HCT116 (cell line): ENCODE measurements around the gene GPR75. TPM values are rescaled to one million over a fixed set of nuclear protein-coding genes. Genes with fewer than 3 reads are reported as not detected.

Experiments
- ATAC-seq: fragments of 200-7000 bp; cut with Tn5 transposase; 2 replicates; pipeline ENCODE4 v1.9.1; 2020; ENCODE audit warnings: mild to moderate bottlenecking, moderate library complexity
- BruUV-seq: library from RNA; stranded (reverse); fragments of 400-500 nt; replicated peaks from 2 replicates; lab custom pipeline; 2021; lab: Mats Ljungman, UMichigan
- CTCF ChIA-PET: fragments of 300-600 bp; sonication (Branson Sonifier 250); formaldehyde crosslinking; loops from one replicate; lab custom pipeline; 2021; ENCODE audit warnings: antibody characterized with exemption; lab: Charles Lee
- POLR2A ChIA-PET: fragments of 300-600, 350-600 bp; sonication (Branson Sonifier 250); formaldehyde crosslinking; loops from one replicate; lab custom pipeline; 2021; ENCODE audit warnings: antibody characterized with exemption; lab: Charles Lee
- RAD21 ChIA-PET, 2 experiments: fragments of 300-600 bp; sonication (Branson Sonifier 250); formaldehyde crosslinking; loops; one replicate each; lab custom pipeline; 2023; ENCODE audit warnings: low total read pairs in 2 of 2; ENCODE audit not compliant: uncharacterized antibody in 2 of 2, unreplicated experiment in 2 of 2, low non-redundant PET in 1 of 2; lab: Charles Lee
- DNase-seq: peaks from one replicate; pipeline ENCODE4 v3.0.0-alpha.2; 2010; ENCODE audit warnings: low read depth, low spot score
- H2AFZ ChIP-seq: fragments of 200-600 bp; shearing (Covaris generic), sonication (generic); 2 replicates; pipeline ENCODE4 v1.6.1; 2017; ENCODE audit warnings: low read depth, mixed run types, mixed read lengths, antibody characterized with exemption, low read length; ENCODE audit not compliant: poor library complexity, severe bottlenecking
- H3K27ac ChIP-seq: 2 replicates; pipeline ENCODE4 v1.5.1; 2012; ENCODE audit warnings: low read depth, low read length
- H3K27me3 ChIP-seq: fragments of 200-600 bp; sonication (generic); 2 replicates; pipeline ENCODE4 v1.6.1; 2016; ENCODE audit warnings: mixed run types, low read length, mixed read lengths; ENCODE audit not compliant: insufficient read depth
- H3K36me3 ChIP-seq, 2 experiments: fragments of 200-500 bp in 1 of 2; fragments of 200-600 bp in 1 of 2; sonication (Bioruptor generic) in 1 of 2; sonication (generic) in 1 of 2; 2 replicates each; pipeline versions ENCODE4 v1.5.1 to v1.6.1; 2014 to 2016; ENCODE audit warnings: low read length in 2 of 2, inconsistent platforms in 1 of 2, mixed read lengths in 1 of 2, mixed run types in 1 of 2; ENCODE audit not compliant: insufficient read depth in 2 of 2, control insufficient read depth in 1 of 2
- H3K4me1 ChIP-seq, 2 experiments: fragments of 200-600 bp in 1 of 2; sonication (generic) in 1 of 2; 2 replicates each; pipeline versions ENCODE4 v1.5.1 to v1.6.1; 2012 to 2017; ENCODE audit warnings: low read length in 2 of 2, inconsistent platforms in 1 of 2, mild to moderate bottlenecking in 1 of 2, mixed read lengths in 1 of 2, mixed run types in 1 of 2, moderate library complexity in 1 of 2; ENCODE audit not compliant: insufficient read depth in 2 of 2, control insufficient read depth in 1 of 2
- H3K4me2 ChIP-seq: fragments of 200-600 bp; sonication (generic); 2 replicates; pipeline ENCODE4 v1.6.1; 2017; ENCODE audit warnings: mixed run types, low read length, mixed read lengths
- H3K4me3 ChIP-seq, 2 experiments: fragments of 200-600 bp in 1 of 2; sonication (generic) in 1 of 2; replicated peaks in 1 of 2; 2 replicates each; pipeline ENCODE4 v1.5.1; 2011 to 2016; ENCODE audit warnings: low read length in 2 of 2, control low read depth in 1 of 2, low read depth in 1 of 2, mild to moderate bottlenecking in 1 of 2, mixed read lengths in 1 of 2, mixed run types in 1 of 2
- H3K79me2 ChIP-seq: fragments of 200-600 bp; sonication (generic); 2 replicates; pipeline ENCODE4 v1.6.1; 2017; ENCODE audit warnings: mild to moderate bottlenecking, mixed run types, low read length, moderate library complexity, mixed read lengths; ENCODE audit not compliant: insufficient read depth
- H3K9ac ChIP-seq: fragments of 200-600 bp; sonication (generic); 2 replicates; pipeline ENCODE4 v1.6.1; 2016; ENCODE audit warnings: low read length, mixed read lengths
- H3K9me2 ChIP-seq: fragments of 200-600 bp; sonication (generic), shearing (Covaris generic); 2 replicates; pipeline ENCODE4 v1.6.1; 2017; ENCODE audit warnings: mixed run types, mild to moderate bottlenecking, moderate library complexity; ENCODE audit not compliant: insufficient read depth
- H3K9me3 ChIP-seq, 2 experiments: fragments of 200-500 bp in 1 of 2; fragments of 200-600 bp in 1 of 2; sonication (Bioruptor generic) in 1 of 2; sonication (generic) in 1 of 2; 2 replicates each; pipeline ENCODE4 v1.6.1; 2014 to 2017; ENCODE audit warnings: low read length in 2 of 2, mixed read lengths in 2 of 2, inconsistent platforms in 1 of 2, low read depth in 1 of 2, mild to moderate bottlenecking in 1 of 2, mixed run types in 1 of 2, moderate library complexity in 1 of 2; ENCODE audit not compliant: control insufficient read depth in 1 of 2, insufficient read depth in 1 of 2
- H4K20me1 ChIP-seq: fragments of 200-600 bp; sonication (generic), shearing (Covaris generic); 2 replicates; pipeline ENCODE4 v1.6.1; 2017; ENCODE audit warnings: mixed run types, mild to moderate bottlenecking, moderate library complexity; ENCODE audit not compliant: insufficient read depth
- ATF3 ChIP-seq: IDR thresholded peaks from 2 replicates; pipeline ENCODE4 v1.6.1; 2012
- EGR1 ChIP-seq: IDR thresholded peaks from 2 replicates; pipeline ENCODE4 v1.6.1; 2012; ENCODE audit warnings: low read depth
- EZH2 ChIP-seq: fragments of 200-600 bp; sonication (generic); IDR thresholded peaks from 2 replicates; pipeline ENCODE4 v1.6.1; 2017; ENCODE audit warnings: antibody characterized with exemption, mixed run types
- POLR2A ChIP-seq: IDR thresholded peaks from 2 replicates; pipeline ENCODE4 v1.7.0; 2011; ENCODE audit warnings: borderline replicate concordance; ENCODE audit not compliant: insufficient read depth, insufficient read length; ENCODE audit errors: extremely low read depth
- POLR2AphosphoS5 ChIP-seq: IDR thresholded peaks from 2 replicates; pipeline ENCODE4 v1.6.1; 2011; ENCODE audit warnings: mild to moderate bottlenecking, low read depth, low read length, moderate library complexity
- SP1 ChIP-seq: IDR thresholded peaks from 2 replicates; pipeline ENCODE4 v1.6.1; 2012; ENCODE audit warnings: low read depth
- TCF7L2 ChIP-seq: IDR thresholded peaks from 2 replicates; pipeline ENCODE4 v1.7.0; 2011; ENCODE audit warnings: borderline replicate concordance, inconsistent platforms; ENCODE audit not compliant: insufficient read depth, insufficient read length; ENCODE audit errors: extremely low read depth
- YY1 ChIP-seq: IDR thresholded peaks from 2 replicates; pipeline ENCODE4 v1.6.1; 2011; ENCODE audit warnings: low read length, low read depth, moderate library complexity, mild to moderate bottlenecking; ENCODE audit not compliant: insufficient replicate concordance; ENCODE audit errors: extremely low read depth
- ZFX ChIP-seq: fragments of 450-650 bp; IDR thresholded peaks from 2 replicates; pipeline ENCODE4 v1.6.1; 2017
- intact Hi-C: fragments of 100-400 bp; cut with micrococcal nuclease; formaldehyde crosslinking; loops from 2 replicates; pipeline ENCODE4 v1.10.0; 2022
- total RNA-seq: library from RNA; stranded (reverse); gene quantifications from one replicate; pipeline ENCODE4 v1.2.1, GENCODE V29; 2021; ENCODE audit not compliant: unreplicated experiment
- TF ChIP-seq, protein P1 (sequence below): IDR thresholded peaks from 2 replicates; pipeline ENCODE4 v1.6.1; 2012
- TF ChIP-seq, protein P2 (sequence below): IDR thresholded peaks from 2 replicates; pipeline ENCODE4 v1.6.1; 2011; ENCODE audit warnings: mild to moderate bottlenecking, low read length, moderate library complexity; ENCODE audit not compliant: insufficient replicate concordance; ENCODE audit errors: extremely low read depth

The GPR75 gene
- total RNA-seq, 1 experiment from 2014 or later = 1.2 TPM

GRCh38 chr2:53820711-53821110 is 39.1 kb downstream of the GPR75 start:
- Histone ChIP-seq H3K4me1 (no peaks in the 10 kb centered on the region), H2AFZ (no peak overlapping the region), H3K4me3 (no peak overlapping the region), H4K20me1 (no peaks in the 10 kb centered on the region), H3K4me2 (no peak overlapping the region), H3K9me3 (no peaks in the 10 kb centered on the region)
- BruUV-seq = no TSS peak
- no peak for ATAC-seq
- TF ChIP-seq EGR1 (no peak), YY1 (no peak), POLR2A (no peak), POLR2AphosphoS5 (no peak), ATF3 (no peak), SP1 (no peak), TCF7L2 (no peak), EZH2 (no peak), ZFX (no peak)
- TF ChIP-seq, protein P1, sequence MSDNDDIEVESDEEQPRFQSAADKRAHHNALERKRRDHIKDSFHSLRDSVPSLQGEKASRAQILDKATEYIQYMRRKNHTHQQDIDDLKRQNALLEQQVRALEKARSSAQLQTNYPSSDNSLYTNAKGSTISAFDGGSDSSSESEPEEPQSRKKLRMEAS = no peak
- TF ChIP-seq, protein P2, sequence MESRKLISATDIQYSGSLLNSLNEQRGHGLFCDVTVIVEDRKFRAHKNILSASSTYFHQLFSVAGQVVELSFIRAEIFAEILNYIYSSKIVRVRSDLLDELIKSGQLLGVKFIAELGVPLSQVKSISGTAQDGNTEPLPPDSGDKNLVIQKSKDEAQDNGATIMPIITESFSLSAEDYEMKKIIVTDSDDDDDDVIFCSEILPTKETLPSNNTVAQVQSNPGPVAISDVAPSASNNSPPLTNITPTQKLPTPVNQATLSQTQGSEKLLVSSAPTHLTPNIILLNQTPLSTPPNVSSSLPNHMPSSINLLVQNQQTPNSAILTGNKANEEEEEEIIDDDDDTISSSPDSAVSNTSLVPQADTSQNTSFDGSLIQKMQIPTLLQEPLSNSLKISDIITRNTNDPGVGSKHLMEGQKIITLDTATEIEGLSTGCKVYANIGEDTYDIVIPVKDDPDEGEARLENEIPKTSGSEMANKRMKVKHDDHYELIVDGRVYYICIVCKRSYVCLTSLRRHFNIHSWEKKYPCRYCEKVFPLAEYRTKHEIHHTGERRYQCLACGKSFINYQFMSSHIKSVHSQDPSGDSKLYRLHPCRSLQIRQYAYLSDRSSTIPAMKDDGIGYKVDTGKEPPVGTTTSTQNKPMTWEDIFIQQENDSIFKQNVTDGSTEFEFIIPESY = no peak
- TF ChIP-seq, all 23 proteins: peak for 0
- ChIA-PET POLR2A (no interaction called here), RAD21 (no interaction called here), CTCF (no interaction called here)
- H3K9ac ChIP-seq = no peak overlapping the region
- intact Hi-C loops = no loop called here
- no peak for DNase-seq
- no peaks in the 10 kb centered on the region for H3K79me2 ChIP-seq
- H3K27me3 ChIP-seq = no peaks in the 10 kb centered on the region
- no peaks in the 10 kb centered on the region for H3K9me2 ChIP-seq
- no peaks in the 10 kb centered on the region; a peak in 1 of 4 replicates for H3K36me3 ChIP-seq
- H3K27ac ChIP-seq = no peak overlapping the region
